KOPT-K1 (cell line): ENCODE results near the gene ESRP2.

ENCODE experiments used
- H3K27ac ChIP-seq: fragments of 200-600 bp; sonication (generic); 2 replicates; pipeline ENCODE4 v1.5.1; 2016; ENCODE audit warnings: antibody characterized with exemption, mild to moderate bottlenecking, low read depth, low read length; ENCODE audit not compliant: poor library complexity, severe bottlenecking
- H3K36me3 ChIP-seq: fragments of 200-600 bp; sonication (generic); 2 replicates; pipeline ENCODE4 v1.5.1; 2017; ENCODE audit warnings: antibody characterized with exemption, mild to moderate bottlenecking, low read length, moderate library complexity; ENCODE audit not compliant: insufficient read depth
- H3K9me3 ChIP-seq: fragments of 200-600 bp; sonication (generic); 2 replicates; pipeline ENCODE4 v1.5.1; 2017; ENCODE audit warnings: antibody characterized with exemption, low read length, mild to moderate bottlenecking; ENCODE audit not compliant: insufficient read depth, poor library complexity, severe bottlenecking

ESRP2 gene

GRCh38 chr16:68188170-68188569, 47.8 kb downstream of the ESRP2 start:
- Histone ChIP-seq H3K27ac (no peak overlapping the region), H3K9me3 (peaks cover 9% of the 10 kb centered on the region), H3K36me3 (peaks cover 97% of the 10 kb centered on the region)

GRCh38 chr16:68187505-68187904, 48.4 kb downstream of the ESRP2 start:
- Histone ChIP-seq H3K27ac (no peak overlapping the region), H3K9me3 (peaks cover 9% of the 10 kb centered on the region), H3K36me3 (peaks cover 97% of the 10 kb centered on the region)

- peaks cover 9% of the 10 kb centered on the region for H3K9me3 ChIP-seq
- no peak overlapping the region for H3K27ac ChIP-seq
- H3K36me3 ChIP-seq = peaks cover 99% of the 10 kb centered on the region
Measured at GRCh38 chr16:68186877-68187276, 49.0 kb downstream of the ESRP2 start.

- Histone ChIP-seq H3K27ac (no peak overlapping the region), H3K9me3 (peaks cover 9% of the 10 kb centered on the region), H3K36me3 (peaks cover 97% of the 10 kb centered on the region)
Measured at GRCh38 chr16:68183046-68183445, 52.9 kb downstream of the ESRP2 start.

- H3K27ac ChIP-seq = no peak overlapping the region
- peaks cover 94% of the 10 kb centered on the region for H3K36me3 ChIP-seq
- no peaks in the 10 kb centered on the region for H3K9me3 ChIP-seq
Measured at GRCh38 chr16:68179855-68180254, 56.1 kb downstream of the ESRP2 start.

GRCh38 chr16:68179196-68179795, 56.6 kb downstream of the ESRP2 start:
- Histone ChIP-seq H3K36me3 (peaks cover 95% of the 10 kb centered on the region), H3K9me3 (no peaks in the 10 kb centered on the region), H3K27ac (no peak overlapping the region)
